SK-N-SH treated with all-trans-retinoic acid at 6 μM for 48 hours (cell line): ENCODE results near the gene MYH4.

Experiments
- ATAC-seq: fragments of 200-7000 bp; cut with Tn5 transposase; 3 replicates; pipeline ENCODE4 v1.9.1; 2020; ENCODE audit warnings: mild to moderate bottlenecking, moderate library complexity
- BACH2 ChIP-seq: fragments of 250-450 bp; sonication (Bioruptor Pico); IDR thresholded peaks from 2 replicates; pipeline ENCODE4 v1.9.0; 2021; ENCODE audit warnings: mild to moderate bottlenecking, borderline replicate concordance
- ESRRG ChIP-seq: fragments of 250-450 bp; sonication (Bioruptor Pico); IDR thresholded peaks from 2 replicates; pipeline ENCODE4 v1.6.1; 2021; ENCODE audit warnings: mild to moderate bottlenecking
- GLIS3 ChIP-seq: fragments of 250-450 bp; sonication (Bioruptor Pico); IDR thresholded peaks from 2 replicates; pipeline ENCODE4 v1.5.0; 2020; ENCODE audit warnings: mild to moderate bottlenecking, moderate library complexity
- OSR1 ChIP-seq: fragments of 250-450 bp; sonication (Bioruptor Pico); IDR thresholded peaks from 2 replicates; pipeline ENCODE4 v1.8.0; 2022; ENCODE audit warnings: moderate library complexity, mild to moderate bottlenecking, inconsistent platforms
- POU6F1 ChIP-seq: fragments of 250-450 bp; sonication (Bioruptor Pico); IDR thresholded peaks from 2 replicates; pipeline ENCODE4 v1.8.0; 2021; ENCODE audit warnings: low read depth, mild to moderate bottlenecking, moderate library complexity, borderline replicate concordance
- PPARA ChIP-seq: fragments of 250-450 bp; sonication (Bioruptor Pico); IDR thresholded peaks from 2 replicates; pipeline ENCODE4 v1.5.0; 2020; ENCODE audit warnings: mild to moderate bottlenecking, borderline replicate concordance
- RARB ChIP-seq: fragments of 250-450 bp; sonication (Bioruptor Pico); IDR thresholded peaks from 2 replicates; pipeline ENCODE4 v1.8.0; 2021; ENCODE audit warnings: mild to moderate bottlenecking, moderate library complexity
- SNAI2 ChIP-seq: fragments of 250-450 bp; sonication (Bioruptor Pico); IDR thresholded peaks from 2 replicates; pipeline ENCODE4 v1.5.0; 2020; ENCODE audit warnings: mild to moderate bottlenecking, moderate library complexity
- TCF4 ChIP-seq: fragments of 250-450 bp; sonication (Bioruptor Pico); IDR thresholded peaks from 2 replicates; pipeline ENCODE4 v1.8.0; 2021; ENCODE audit warnings: mild to moderate bottlenecking, moderate library complexity, borderline replicate concordance
- TOX ChIP-seq: fragments of 250-450 bp; sonication (Bioruptor Pico); IDR thresholded peaks from 2 replicates; pipeline ENCODE4 v1.8.0; 2021; ENCODE audit warnings: mild to moderate bottlenecking, moderate library complexity, borderline replicate concordance
- TSHZ2 ChIP-seq: fragments of 250-450 bp; sonication (Bioruptor Pico); IDR thresholded peaks from 2 replicates; pipeline ENCODE4 v1.5.0; 2020; ENCODE audit warnings: mild to moderate bottlenecking, moderate library complexity
- ZC3H10 ChIP-seq: fragments of 250-450 bp; sonication (Bioruptor Pico); IDR thresholded peaks from 2 replicates; pipeline ENCODE4 v1.5.1; 2021; ENCODE audit warnings: mild to moderate bottlenecking, moderate library complexity
- ZFP3 ChIP-seq: fragments of 250-450 bp; sonication (Bioruptor Pico); IDR thresholded peaks from 2 replicates; pipeline ENCODE4 v1.5.0; 2020; ENCODE audit warnings: mild to moderate bottlenecking, moderate library complexity
- ZFP30 ChIP-seq: fragments of 450-650 bp; formaldehyde crosslinking; IDR thresholded peaks from 2 replicates; pipeline ENCODE4 v1.5.0; 2022; ENCODE audit warnings: mild to moderate bottlenecking, moderate library complexity
- ZNF565 ChIP-seq: fragments of 450-650 bp; formaldehyde crosslinking; conservative IDR thresholded peaks from 2 replicates; pipeline ENCODE4 v1.5.0; 2020; ENCODE audit warnings: low read depth, mild to moderate bottlenecking, moderate library complexity
- ZNF70 ChIP-seq: fragments of 450-650 bp; formaldehyde crosslinking; IDR thresholded peaks from 2 replicates; pipeline ENCODE4 v1.5.0; 2020; ENCODE audit warnings: mild to moderate bottlenecking, moderate library complexity
- ZNF8 ChIP-seq: fragments of 450-650 bp; formaldehyde crosslinking; IDR thresholded peaks from 2 replicates; pipeline ENCODE4 v1.5.0; 2020; ENCODE audit warnings: mild to moderate bottlenecking, moderate library complexity
- TF ChIP-seq, protein P1 (sequence below): fragments of 250-450 bp; sonication (Bioruptor Pico); IDR thresholded peaks from 2 replicates; pipeline ENCODE4 v1.8.0; 2020; ENCODE audit warnings: mild to moderate bottlenecking, moderate library complexity, borderline replicate concordance
- TF ChIP-seq, protein P2 (sequence below): fragments of 250-450 bp; sonication (Bioruptor Pico); IDR thresholded peaks from 2 replicates; pipeline ENCODE4 v1.5.1; 2020; ENCODE audit warnings: low read depth, mild to moderate bottlenecking, moderate library complexity

Gene MYH4

GRCh38 chr17:10439816-10440215 lies 29.5 kb downstream of the MYH4 start (continued):
- TF ChIP-seq POU6F1 (CRISPR knock-in tag), result no peak
- no peak for TF ChIP-seq ZC3H10 (CRISPR knock-in tag)
- no peak for TF ChIP-seq SNAI2 (CRISPR knock-in tag)
- no peak for TF ChIP-seq ZNF70 (CRISPR knock-in tag)

DNA sequence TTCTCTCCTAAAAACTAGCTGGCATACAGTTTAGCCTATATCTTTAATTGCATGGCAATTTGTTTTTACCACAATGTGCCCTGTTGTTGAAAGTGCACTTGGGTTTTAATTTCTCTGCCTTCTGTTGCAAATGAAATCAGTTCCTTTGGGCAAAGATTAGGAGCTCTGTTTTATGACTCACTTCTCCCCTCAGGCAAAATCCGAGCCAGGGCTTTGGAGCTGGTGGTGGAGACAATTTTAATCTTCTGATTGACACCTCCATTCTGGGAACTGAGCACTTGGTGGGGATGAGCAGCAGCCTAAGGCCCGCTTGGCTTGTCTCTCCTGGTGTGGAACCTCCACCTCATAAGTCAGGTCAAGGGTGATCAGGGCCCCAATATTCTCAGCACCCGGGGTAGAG lies 34.3 kb downstream of the MYH4 start:
- no peak for ATAC-seq
- TF ChIP-seq ZNF8 (CRISPR knock-in tag), result no peak
- TF ChIP-seq ZFP3 (CRISPR knock-in tag), result no peak
- TF ChIP-seq ZC3H10 (CRISPR knock-in tag), result no peak
- TF ChIP-seq SNAI2 (CRISPR knock-in tag), result no peak
- TF ChIP-seq PPARA (CRISPR knock-in tag), result no peak
- no peak for TF ChIP-seq TCF4 (CRISPR knock-in tag)
- no peak for TF ChIP-seq RARB (CRISPR knock-in tag)

DNA sequence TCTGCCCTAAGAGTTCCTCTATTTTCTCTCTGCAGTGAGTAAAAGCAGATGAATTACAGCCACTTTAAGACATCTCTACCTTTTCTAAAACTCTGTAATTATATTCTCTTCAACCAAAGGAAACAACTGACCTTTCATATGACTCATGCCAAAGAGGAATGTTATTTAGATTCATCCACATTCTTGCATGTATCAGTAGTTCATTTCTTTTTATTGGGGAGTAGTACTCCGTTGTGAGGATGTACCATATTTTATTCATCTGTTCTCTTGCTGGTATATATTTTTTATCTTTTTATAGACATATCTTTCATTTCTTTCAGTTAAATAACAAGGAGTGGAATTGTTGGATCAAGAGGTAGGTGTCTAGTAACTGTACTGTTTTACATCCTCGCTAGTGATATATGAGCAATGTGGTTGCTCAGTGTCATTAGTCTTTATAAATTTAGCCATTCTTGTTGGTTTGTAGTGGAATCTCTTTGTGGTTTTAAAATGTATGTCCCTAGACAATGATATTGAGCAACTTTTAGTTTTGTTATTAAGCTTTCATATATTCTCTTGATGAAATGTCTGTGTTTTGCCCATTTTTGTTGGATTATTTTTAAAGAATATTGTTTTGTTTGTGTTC lies 39.8 kb downstream of the MYH4 start:
- no peak for ATAC-seq
- TF ChIP-seq ZFP30 (CRISPR knock-in tag) (no peak), OSR1 (CRISPR knock-in tag) (no peak), RARB (CRISPR knock-in tag) (no peak), ESRRG (no peak), GLIS3 (CRISPR knock-in tag) (no peak), TOX (CRISPR knock-in tag) (no peak), ZFP3 (CRISPR knock-in tag) (no peak)
- TF ChIP-seq, protein P1, sequence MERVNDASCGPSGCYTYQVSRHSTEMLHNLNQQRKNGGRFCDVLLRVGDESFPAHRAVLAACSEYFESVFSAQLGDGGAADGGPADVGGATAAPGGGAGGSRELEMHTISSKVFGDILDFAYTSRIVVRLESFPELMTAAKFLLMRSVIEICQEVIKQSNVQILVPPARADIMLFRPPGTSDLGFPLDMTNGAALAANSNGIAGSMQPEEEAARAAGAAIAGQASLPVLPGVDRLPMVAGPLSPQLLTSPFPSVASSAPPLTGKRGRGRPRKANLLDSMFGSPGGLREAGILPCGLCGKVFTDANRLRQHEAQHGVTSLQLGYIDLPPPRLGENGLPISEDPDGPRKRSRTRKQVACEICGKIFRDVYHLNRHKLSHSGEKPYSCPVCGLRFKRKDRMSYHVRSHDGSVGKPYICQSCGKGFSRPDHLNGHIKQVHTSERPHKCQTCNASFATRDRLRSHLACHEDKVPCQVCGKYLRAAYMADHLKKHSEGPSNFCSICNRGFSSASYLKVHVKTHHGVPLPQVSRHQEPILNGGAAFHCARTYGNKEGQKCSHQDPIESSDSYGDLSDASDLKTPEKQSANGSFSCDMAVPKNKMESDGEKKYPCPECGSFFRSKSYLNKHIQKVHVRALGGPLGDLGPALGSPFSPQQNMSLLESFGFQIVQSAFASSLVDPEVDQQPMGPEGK (CRISPR knock-in tag), result no peak

GRCh38 chr17:10428781-10429180 lies 40.6 kb downstream of the MYH4 start:
- ATAC-seq, result no peak
- TF ChIP-seq ZNF565, result no peak
- no peak for TF ChIP-seq TOX (CRISPR knock-in tag)
- TF ChIP-seq ZC3H10 (CRISPR knock-in tag), result no peak
- no peak for TF ChIP-seq SNAI2 (CRISPR knock-in tag)
- TF ChIP-seq, protein P2, sequence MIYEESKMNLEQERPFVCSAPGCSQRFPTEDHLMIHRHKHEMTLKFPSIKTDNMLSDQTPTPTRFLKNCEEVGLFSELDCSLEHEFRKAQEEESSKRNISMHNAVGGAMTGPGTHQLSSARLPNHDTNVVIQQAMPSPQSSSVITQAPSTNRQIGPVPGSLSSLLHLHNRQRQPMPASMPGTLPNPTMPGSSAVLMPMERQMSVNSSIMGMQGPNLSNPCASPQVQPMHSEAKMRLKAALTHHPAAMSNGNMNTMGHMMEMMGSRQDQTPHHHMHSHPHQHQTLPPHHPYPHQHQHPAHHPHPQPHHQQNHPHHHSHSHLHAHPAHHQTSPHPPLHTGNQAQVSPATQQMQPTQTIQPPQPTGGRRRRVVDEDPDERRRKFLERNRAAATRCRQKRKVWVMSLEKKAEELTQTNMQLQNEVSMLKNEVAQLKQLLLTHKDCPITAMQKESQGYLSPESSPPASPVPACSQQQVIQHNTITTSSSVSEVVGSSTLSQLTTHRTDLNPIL (CRISPR knock-in tag), result no peak
- TF ChIP-seq TCF4 (CRISPR knock-in tag), result no peak
- TF ChIP-seq, protein P1 (CRISPR knock-in tag), result no peak
- TF ChIP-seq OSR1 (CRISPR knock-in tag), result no peak
- TF ChIP-seq TSHZ2, result no peak
- no peak for TF ChIP-seq BACH2 (CRISPR knock-in tag)
